PFSK-1 (cell line): ENCODE data around the gene MGLL.

ENCODE experiments used
- FOXP2 ChIP-seq: optimal IDR thresholded peaks from 2 replicates; pipeline ENCODE3; 2011; ENCODE audit warnings: borderline replicate concordance, control low read depth, inconsistent platforms; ENCODE audit not compliant: insufficient read depth; ENCODE audit errors: extremely low read length, extremely low read depth
- POLR2AphosphoS5 ChIP-seq: IDR thresholded peaks from 2 replicates; pipeline ENCODE4 v1.6.1; 2012; ENCODE audit warnings: low read depth, mild to moderate bottlenecking, control low read depth, low read length, moderate library complexity
- REST ChIP-seq, 2 experiments: IDR thresholded peaks; 2 replicates each; pipeline versions ENCODE4 v1.6.1 to v1.8.0; 2011 to 2012; ENCODE audit warnings: low read depth in 2 of 2, low read length in 2 of 2, control low read depth in 1 of 2, inconsistent platforms in 1 of 2, mild to moderate bottlenecking in 1 of 2, moderate library complexity in 1 of 2; ENCODE audit not compliant: insufficient read depth in 1 of 2
- SIN3A ChIP-seq: IDR thresholded peaks from 2 replicates; pipeline ENCODE4 v1.6.1; 2012; ENCODE audit warnings: mild to moderate bottlenecking, low read length, moderate library complexity, borderline replicate concordance; ENCODE audit not compliant: insufficient read depth
- TAF1 ChIP-seq: IDR thresholded peaks from 2 replicates; pipeline ENCODE4 v1.6.1; 2012; ENCODE audit warnings: low read length, control low read depth, borderline replicate concordance; ENCODE audit not compliant: insufficient read depth

GRCh38 chr3:127688022-127688415 lies 134.3 kb downstream of the MGLL start:
- no peak for TF ChIP-seq SIN3A
- TF ChIP-seq POLR2AphosphoS5, result no peak
- TF ChIP-seq REST (IDR thresholded peaks at IDR 0.05; ENCODE audit: insufficient read depth in 1 of 2, low read depth in 2 of 2, low read length in 2 of 2), result no peak
- no peak for TF ChIP-seq TAF1
- TF ChIP-seq FOXP2, result no peak
